Erythroblast (primary cell): Measurements from ENCODE around the gene MCF2L.

Experiments
- GATA1 ChIP-seq: IDR thresholded peaks from 2 replicates; pipeline ENCODE4 v1.6.1; 2011; ENCODE audit warnings: low read depth, mild to moderate bottlenecking, control low read depth, low read length, moderate library complexity
- POLR2A ChIP-seq: IDR thresholded peaks from 2 replicates; pipeline ENCODE4 v1.6.1; 2011; ENCODE audit warnings: mild to moderate bottlenecking, low read length

DNA sequence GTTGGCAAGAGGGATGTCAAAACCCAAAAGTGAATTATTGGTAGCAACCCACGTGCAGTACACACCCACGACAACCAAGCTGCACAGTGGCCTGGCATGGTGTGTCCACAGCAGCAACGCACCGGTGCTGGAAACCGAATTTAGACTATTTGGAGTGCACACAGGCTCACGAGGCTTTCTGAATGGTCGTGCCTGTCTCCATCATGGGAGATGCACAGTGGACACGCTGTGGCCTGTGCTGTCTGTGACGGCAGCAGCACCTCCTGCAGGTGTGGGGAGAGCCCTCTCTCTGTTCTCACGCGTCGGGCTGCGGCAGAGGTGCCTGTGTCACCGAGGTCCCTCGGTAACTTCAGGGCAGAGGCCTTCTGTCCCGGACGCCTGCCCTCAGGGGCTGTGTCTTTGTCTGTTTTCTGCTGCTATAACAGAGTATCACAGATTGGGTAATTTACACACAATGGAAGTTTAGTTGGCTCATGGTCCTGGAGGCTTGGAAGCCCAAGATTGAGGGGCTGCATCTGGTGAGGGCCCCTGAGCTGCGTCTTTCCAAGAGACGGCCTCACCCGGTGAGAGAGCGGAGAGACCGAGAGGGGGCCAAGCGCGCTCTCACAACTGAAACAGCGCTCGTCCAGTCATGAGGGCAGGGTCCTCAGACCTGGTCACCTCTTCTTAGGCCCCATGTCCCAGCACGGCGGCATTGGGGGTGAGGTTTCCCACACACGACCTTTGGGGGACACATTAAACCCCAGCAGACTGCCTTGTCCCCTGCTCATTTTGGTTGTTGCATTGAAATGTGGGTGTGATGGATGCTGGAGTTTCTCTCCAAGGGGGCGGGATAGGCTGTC, 9.1 kb upstream of the MCF2L start:
- no peak for TF ChIP-seq POLR2A
- no peak for TF ChIP-seq GATA1
